H9 (cell line): ENCODE measurements around the gene RNASE7. TPM values are rescaled to one million over a fixed set of nuclear protein-coding genes. Genes with fewer than 3 reads are reported as not detected.

Experiments used
- DNase-seq: peaks from one replicate; pipeline ENCODE4 v3.0.0-alpha.2; 2017
- H2AFZ ChIP-seq: one replicate; pipeline ENCODE4 v1.6.1; 2013; ENCODE audit warnings: mild to moderate bottlenecking, low read length, control low read depth, moderate library complexity
- H2AK5ac ChIP-seq: 2 replicates; pipeline ENCODE4 v1.6.1; 2013; ENCODE audit warnings: low read length, control low read depth, mixed read lengths; ENCODE audit not compliant: insufficient read length
- H2BK120ac ChIP-seq: one replicate; pipeline ENCODE4 v1.6.1; 2013; ENCODE audit warnings: low read depth, mild to moderate bottlenecking, low read length, control low read depth, inconsistent platforms; ENCODE audit not compliant: poor library complexity, severe bottlenecking
- H2BK12ac ChIP-seq: 2 replicates; pipeline ENCODE4 v1.6.1; 2013; ENCODE audit warnings: low read length, control low read depth, mixed read lengths, low read depth; ENCODE audit not compliant: insufficient read length
- H2BK15ac ChIP-seq: 2 replicates; pipeline ENCODE4 v1.6.1; 2013; ENCODE audit warnings: low read depth, low read length, control low read depth
- H2BK20ac ChIP-seq: one replicate; pipeline ENCODE4 v1.6.1; 2013; ENCODE audit warnings: low read depth, mild to moderate bottlenecking, low read length, control low read depth, inconsistent platforms; ENCODE audit not compliant: poor library complexity, severe bottlenecking
- H2BK5ac ChIP-seq: 2 replicates; pipeline ENCODE4 v1.6.1; 2013; ENCODE audit warnings: low read length, control low read depth, mixed read lengths; ENCODE audit not compliant: insufficient read length
- H3K14ac ChIP-seq: 2 replicates; pipeline ENCODE4 v1.6.1; 2013; ENCODE audit warnings: low read length, control low read depth; ENCODE audit not compliant: insufficient read depth
- H3K18ac ChIP-seq: 2 replicates; pipeline ENCODE4 v1.6.1; 2013; ENCODE audit warnings: low read depth, mild to moderate bottlenecking, mixed read lengths, low read length, control low read depth; ENCODE audit not compliant: insufficient read length
- H3K23ac ChIP-seq: 2 replicates; pipeline ENCODE4 v1.6.1; 2013; ENCODE audit warnings: low read length, control low read depth, mixed read lengths, low read depth; ENCODE audit not compliant: insufficient read length
- H3K23me2 ChIP-seq: 2 replicates; pipeline ENCODE4 v1.6.1; 2013; ENCODE audit warnings: low read depth, mild to moderate bottlenecking, mixed read lengths, low read length, control low read depth; ENCODE audit not compliant: insufficient read length, poor library complexity, severe bottlenecking
- H3K27ac ChIP-seq: 2 replicates; pipeline ENCODE4 v1.5.1; 2013; ENCODE audit warnings: low read length, control low read depth, mixed read lengths, low read depth; ENCODE audit not compliant: insufficient read length
- H3K27me3 ChIP-seq: 2 replicates; pipeline ENCODE4 v1.6.1; 2013; ENCODE audit warnings: low read length, control low read depth, inconsistent platforms; ENCODE audit not compliant: insufficient read depth
- H3K4ac ChIP-seq: 2 replicates; pipeline ENCODE4 v1.6.1; 2013; ENCODE audit warnings: low read depth, mild to moderate bottlenecking, control low read depth, inconsistent platforms, low read length, moderate library complexity
- H3K4me1 ChIP-seq: 2 replicates; pipeline ENCODE4 v1.6.1; 2013; ENCODE audit warnings: low read length, control low read depth, inconsistent platforms; ENCODE audit not compliant: insufficient read depth
- H3K4me2 ChIP-seq: 2 replicates; pipeline ENCODE4 v1.6.1; 2013; ENCODE audit warnings: low read length, control low read depth, mixed read lengths; ENCODE audit not compliant: insufficient read length, insufficient read depth
- H3K56ac ChIP-seq: 2 replicates; pipeline ENCODE4 v1.6.1; 2013; ENCODE audit warnings: low read depth, mild to moderate bottlenecking, mixed read lengths, low read length, control low read depth; ENCODE audit not compliant: insufficient read length
- H3K79me1 ChIP-seq: 2 replicates; pipeline ENCODE4 v1.6.1; 2013; ENCODE audit warnings: low read depth, mild to moderate bottlenecking, moderate library complexity, low read length, control low read depth, inconsistent platforms; ENCODE audit not compliant: insufficient read depth, poor library complexity, severe bottlenecking
- H3K79me2 ChIP-seq: 2 replicates; pipeline ENCODE4 v1.6.1; 2013; ENCODE audit warnings: low read length, control low read depth, inconsistent platforms; ENCODE audit not compliant: insufficient read depth
- H3K9ac ChIP-seq: 2 replicates; pipeline ENCODE4 v1.6.1; 2013; ENCODE audit warnings: low read length, control low read depth, mixed read lengths; ENCODE audit not compliant: insufficient read length; ENCODE audit errors: extremely low read depth
- H3K9me3 ChIP-seq: one replicate; pipeline ENCODE4 v1.6.1; 2013; ENCODE audit warnings: low read depth, low read length, inconsistent platforms; ENCODE audit not compliant: control insufficient read depth
- H3T11ph ChIP-seq: one replicate; pipeline ENCODE4 v1.6.1; 2013; ENCODE audit warnings: mild to moderate bottlenecking, low read length, control low read depth, inconsistent platforms
- H4K20me1 ChIP-seq: one replicate; pipeline ENCODE4 v1.6.1; 2013; ENCODE audit not compliant: control insufficient read depth, insufficient read length, insufficient read depth
- H4K5ac ChIP-seq: 2 replicates; pipeline ENCODE4 v1.6.1; 2013; ENCODE audit warnings: low read depth, mild to moderate bottlenecking, mixed read lengths, low read length, control low read depth; ENCODE audit not compliant: insufficient read length
- H4K8ac ChIP-seq: replicated peaks from 2 replicates; pipeline ENCODE4 v1.6.1; 2013; ENCODE audit warnings: low read length, control low read depth, mixed read lengths, low read depth; ENCODE audit not compliant: insufficient read length
- H4K91ac ChIP-seq: 2 replicates; pipeline ENCODE4 v1.6.1; 2013; ENCODE audit warnings: low read depth, mild to moderate bottlenecking, moderate library complexity, mixed read lengths, low read length, control low read depth; ENCODE audit not compliant: insufficient read length
- H3K27ac Mint-ChIP-seq, 3 experiments: 2 replicates in 2 of 3; 3 replicates in 1 of 3; pipeline ENCODE4 v1.8.0; 2020 to 2021; ENCODE audit warnings: mixed read lengths in 3 of 3, mild to moderate bottlenecking in 1 of 3, moderate library complexity in 1 of 3
- H3K27me3 Mint-ChIP-seq: 2 replicates; pipeline ENCODE4 v1.8.0; 2021; ENCODE audit warnings: low read depth, mild to moderate bottlenecking, moderate library complexity, mixed read lengths
- H3K36me3 Mint-ChIP-seq, 3 experiments: 2 replicates in 2 of 3; 3 replicates in 1 of 3; pipeline ENCODE4 v1.8.0; 2020 to 2021; ENCODE audit warnings: low read depth in 3 of 3, mixed read lengths in 3 of 3; ENCODE audit not compliant: insufficient read depth in 1 of 3
- H3K4me1 Mint-ChIP-seq, 2 experiments: 2 replicates each; pipeline ENCODE4 v1.8.0; 2020; ENCODE audit warnings: mixed read lengths in 2 of 2
- H3K4me3 Mint-ChIP-seq, 2 experiments: 2 replicates in 1 of 2; 3 replicates in 1 of 2; pipeline ENCODE4 v1.8.0; 2020 to 2021; ENCODE audit warnings: mild to moderate bottlenecking in 2 of 2, mixed read lengths in 2 of 2, moderate library complexity in 1 of 2
- H3K9me3 Mint-ChIP-seq, 2 experiments: 2 replicates in 1 of 2; 3 replicates in 1 of 2; pipeline ENCODE4 v1.8.0; 2020; ENCODE audit warnings: mild to moderate bottlenecking in 2 of 2, mixed read lengths in 2 of 2, moderate library complexity in 1 of 2
- WGBS: extraction: QIAGEN DNeasy Blood & Tissue Kit; methylation state at CpG from one replicate; pipeline ENCODE4 v1.1.7; 2013; ENCODE audit warnings: missing lambda C conversion rate, low lambda C conversion rate, mixed read lengths; ENCODE audit not compliant: insufficient read length; ENCODE audit errors: extremely low coverage; 5-methylcytosine and 5-hydroxymethylcytosine counted together
- total RNA-seq: library from RNA; stranded (reverse); gene quantifications from 2 replicates; pipeline ENCODE4 v1.2.1, GENCODE V29; 2021
- TF ChIP-seq, protein P1 (sequence below): fragments of 200-600 bp; sonication (generic); conservative IDR thresholded peaks from 3 replicates; pipeline ENCODE4 v1.8.0; 2021; ENCODE audit warnings: antibody characterized with exemption, mild to moderate bottlenecking

Gene RNASE7
- total RNA-seq, 1 experiment from 2014 or later = not detected

DNA sequence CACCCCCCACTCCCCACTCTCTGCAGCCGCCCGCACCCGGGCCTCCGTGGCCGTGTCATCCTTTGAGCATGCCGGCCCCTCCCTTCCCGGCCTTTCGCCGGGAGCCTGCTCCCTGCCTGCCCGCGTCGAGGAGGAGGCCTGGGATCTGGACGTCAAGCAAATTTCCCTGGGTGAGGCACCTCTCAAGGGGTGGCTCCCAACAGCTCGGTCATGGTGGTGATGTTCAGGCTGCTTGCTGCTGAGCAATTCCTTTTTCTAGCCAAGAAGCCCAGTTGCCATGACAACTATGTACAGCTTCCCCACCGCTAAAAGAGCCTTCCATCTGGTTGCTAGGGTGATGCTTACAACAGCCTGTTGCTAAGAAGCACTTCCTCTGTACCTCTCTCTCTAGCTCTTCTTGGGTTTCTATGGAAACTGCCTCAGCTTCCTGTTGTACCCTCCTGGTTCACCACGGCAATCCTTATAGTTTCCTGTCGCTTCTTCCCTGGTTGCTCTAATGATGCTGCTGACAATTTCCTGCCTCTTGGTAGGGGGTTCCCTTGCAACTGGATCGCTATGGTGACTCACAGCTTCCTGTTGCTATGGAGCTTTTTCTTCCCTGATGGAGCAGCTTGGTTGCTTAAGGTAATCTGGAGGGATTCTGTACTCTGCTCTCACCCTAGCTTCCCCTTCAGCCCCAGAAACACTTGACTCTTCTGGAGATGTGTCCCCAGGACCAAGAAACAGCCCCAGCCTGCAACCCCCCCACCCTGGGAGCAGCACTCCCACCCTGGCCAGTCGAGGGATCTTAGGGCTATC is 45.3 kb downstream of the RNASE7 start:
- H3K27me3 ChIP-seq = no peaks in the 10 kb centered on the region
- H4K5ac ChIP-seq = no peak overlapping the region
- no peaks in the 10 kb centered on the region for H3K79me2 ChIP-seq
- no peak overlapping the region for H2BK12ac ChIP-seq
- Mint-ChIP-seq H3K27me3 (peaks cover 2% of the 10 kb centered on the region; the same call in 1 of the 2 replicates), H3K36me3 (peaks cover 58 to 84% (median 77%) of the 10 kb centered on the region in 3 experiments), H3K4me1 (peaks cover 24 to 26% of the 10 kb centered on the region in 2 experiments), H3K27ac (peak overlapping the region; percentile 63 to 96 (median 67); a peak in 6 of 7 replicates), H3K9me3 (no peaks in the 10 kb centered on the region; a peak in 3 of 5 replicates), H3K4me3 (peak overlapping the region in 1 of 2 experiments; percentile 54; a peak in 2 of 5 replicates)
- no peak overlapping the region for H3T11ph ChIP-seq
- H2BK15ac ChIP-seq = no peak overlapping the region
- peak; percentile 90 for DNase-seq
- no peak overlapping the region for H3K56ac ChIP-seq
- H4K20me1 ChIP-seq = no peaks in the 10 kb centered on the region
- H2BK20ac ChIP-seq = no peak overlapping the region
- no CpG with 5 or more reads among the region's 19 CpGs for WGBS
- H3K18ac ChIP-seq = no peak overlapping the region
- H2BK120ac ChIP-seq = no peak overlapping the region
- no peak overlapping the region for H3K27ac ChIP-seq
- H3K4ac ChIP-seq = no peak overlapping the region; the same call in 1 of the 2 replicates
- TF ChIP-seq, protein P1, sequence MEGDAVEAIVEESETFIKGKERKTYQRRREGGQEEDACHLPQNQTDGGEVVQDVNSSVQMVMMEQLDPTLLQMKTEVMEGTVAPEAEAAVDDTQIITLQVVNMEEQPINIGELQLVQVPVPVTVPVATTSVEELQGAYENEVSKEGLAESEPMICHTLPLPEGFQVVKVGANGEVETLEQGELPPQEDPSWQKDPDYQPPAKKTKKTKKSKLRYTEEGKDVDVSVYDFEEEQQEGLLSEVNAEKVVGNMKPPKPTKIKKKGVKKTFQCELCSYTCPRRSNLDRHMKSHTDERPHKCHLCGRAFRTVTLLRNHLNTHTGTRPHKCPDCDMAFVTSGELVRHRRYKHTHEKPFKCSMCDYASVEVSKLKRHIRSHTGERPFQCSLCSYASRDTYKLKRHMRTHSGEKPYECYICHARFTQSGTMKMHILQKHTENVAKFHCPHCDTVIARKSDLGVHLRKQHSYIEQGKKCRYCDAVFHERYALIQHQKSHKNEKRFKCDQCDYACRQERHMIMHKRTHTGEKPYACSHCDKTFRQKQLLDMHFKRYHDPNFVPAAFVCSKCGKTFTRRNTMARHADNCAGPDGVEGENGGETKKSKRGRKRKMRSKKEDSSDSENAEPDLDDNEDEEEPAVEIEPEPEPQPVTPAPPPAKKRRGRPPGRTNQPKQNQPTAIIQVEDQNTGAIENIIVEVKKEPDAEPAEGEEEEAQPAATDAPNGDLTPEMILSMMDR = no peak
- H2AK5ac ChIP-seq = no peak overlapping the region
- H3K14ac ChIP-seq = no peak overlapping the region
- H3K4me2 ChIP-seq = no peak overlapping the region
- H4K91ac ChIP-seq = no peak overlapping the region
- no peaks in the 10 kb centered on the region for H3K79me1 ChIP-seq
- no peak overlapping the region for H2BK5ac ChIP-seq
- H3K9me3 ChIP-seq = no peaks in the 10 kb centered on the region
- H3K23ac ChIP-seq = no peak overlapping the region
- no peaks in the 10 kb centered on the region for H3K23me2 ChIP-seq
- H2AFZ ChIP-seq = no peak overlapping the region
- no peaks in the 10 kb centered on the region; the same call in 1 of the 2 replicates for H3K4me1 ChIP-seq
- H4K8ac ChIP-seq = no peak overlapping the region
- no peak overlapping the region for H3K9ac ChIP-seq
